Skeletal muscle satellite cell (primary cell): ENCODE data around the gene FRMPD2. TPM values are rescaled to one million over a fixed set of nuclear protein-coding genes. Genes with fewer than 3 reads are reported as not detected.

Experiments used
- H3K27me3 ChIP-seq: 2 replicates; pipeline ENCODE4 v1.7.0; 2013; ENCODE audit warnings: low read length; ENCODE audit not compliant: control insufficient read depth, insufficient read depth
- H3K36me3 ChIP-seq: 2 replicates; pipeline ENCODE4 v1.7.0; 2013; ENCODE audit warnings: mild to moderate bottlenecking, control low read depth, low read length; ENCODE audit not compliant: insufficient read depth
- H3K4me1 ChIP-seq: 2 replicates; pipeline ENCODE4 v1.7.0; 2013; ENCODE audit warnings: low read length; ENCODE audit not compliant: control insufficient read depth, insufficient read depth
- H3K4me2 ChIP-seq: 2 replicates; pipeline ENCODE4 v1.7.0; 2013; ENCODE audit warnings: mild to moderate bottlenecking, low read length
- H3K4me3 ChIP-seq: 2 replicates; pipeline ENCODE4 v1.7.0; 2013; ENCODE audit warnings: low read length
- H3K9ac ChIP-seq: 2 replicates; pipeline ENCODE4 v1.7.0; 2013; ENCODE audit warnings: mild to moderate bottlenecking, low read depth, low read length, moderate library complexity
- H3K9me3 ChIP-seq: replicated peaks from 2 replicates; pipeline ENCODE4 v1.7.0; 2013; ENCODE audit warnings: mild to moderate bottlenecking, control low read depth, low read length
- total RNA-seq: library from RNA; depleted of rRNA; stranded (reverse); fragments of >200 nt; gene quantifications from 2 replicates; pipeline ENCODE4 v1.2.3, GENCODE V29; 2012; rRNA removed

Gene FRMPD2, protein sequence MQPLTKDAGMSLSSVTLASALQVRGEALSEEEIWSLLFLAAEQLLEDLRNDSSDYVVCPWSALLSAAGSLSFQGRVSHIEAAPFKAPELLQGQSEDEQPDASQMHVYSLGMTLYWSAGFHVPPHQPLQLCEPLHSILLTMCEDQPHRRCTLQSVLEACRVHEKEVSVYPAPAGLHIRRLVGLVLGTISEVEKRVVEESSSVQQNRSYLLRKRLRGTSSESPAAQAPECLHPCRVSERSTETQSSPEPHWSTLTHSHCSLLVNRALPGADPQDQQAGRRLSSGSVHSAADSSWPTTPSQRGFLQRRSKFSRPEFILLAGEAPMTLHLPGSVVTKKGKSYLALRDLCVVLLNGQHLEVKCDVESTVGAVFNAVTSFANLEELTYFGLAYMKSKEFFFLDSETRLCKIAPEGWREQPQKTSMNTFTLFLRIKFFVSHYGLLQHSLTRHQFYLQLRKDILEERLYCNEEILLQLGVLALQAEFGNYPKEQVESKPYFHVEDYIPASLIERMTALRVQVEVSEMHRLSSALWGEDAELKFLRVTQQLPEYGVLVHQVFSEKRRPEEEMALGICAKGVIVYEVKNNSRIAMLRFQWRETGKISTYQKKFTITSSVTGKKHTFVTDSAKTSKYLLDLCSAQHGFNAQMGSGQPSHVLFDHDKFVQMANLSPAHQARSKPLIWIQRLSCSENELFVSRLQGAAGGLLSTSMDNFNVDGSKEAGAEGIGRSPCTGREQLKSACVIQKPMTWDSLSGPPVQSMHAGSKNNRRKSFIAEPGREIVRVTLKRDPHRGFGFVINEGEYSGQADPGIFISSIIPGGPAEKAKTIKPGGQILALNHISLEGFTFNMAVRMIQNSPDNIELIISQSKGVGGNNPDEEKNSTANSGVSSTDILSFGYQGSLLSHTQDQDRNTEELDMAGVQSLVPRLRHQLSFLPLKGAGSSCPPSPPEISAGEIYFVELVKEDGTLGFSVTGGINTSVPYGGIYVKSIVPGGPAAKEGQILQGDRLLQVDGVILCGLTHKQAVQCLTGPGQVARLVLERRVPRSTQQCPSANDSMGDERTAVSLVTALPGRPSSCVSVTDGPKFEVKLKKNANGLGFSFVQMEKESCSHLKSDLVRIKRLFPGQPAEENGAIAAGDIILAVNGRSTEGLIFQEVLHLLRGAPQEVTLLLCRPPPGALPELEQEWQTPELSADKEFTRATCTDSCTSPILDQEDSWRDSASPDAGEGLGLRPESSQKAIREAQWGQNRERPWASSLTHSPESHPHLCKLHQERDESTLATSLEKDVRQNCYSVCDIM (N-terminal part only)
- total RNA-seq = not detected in 2 replicates

DNA sequence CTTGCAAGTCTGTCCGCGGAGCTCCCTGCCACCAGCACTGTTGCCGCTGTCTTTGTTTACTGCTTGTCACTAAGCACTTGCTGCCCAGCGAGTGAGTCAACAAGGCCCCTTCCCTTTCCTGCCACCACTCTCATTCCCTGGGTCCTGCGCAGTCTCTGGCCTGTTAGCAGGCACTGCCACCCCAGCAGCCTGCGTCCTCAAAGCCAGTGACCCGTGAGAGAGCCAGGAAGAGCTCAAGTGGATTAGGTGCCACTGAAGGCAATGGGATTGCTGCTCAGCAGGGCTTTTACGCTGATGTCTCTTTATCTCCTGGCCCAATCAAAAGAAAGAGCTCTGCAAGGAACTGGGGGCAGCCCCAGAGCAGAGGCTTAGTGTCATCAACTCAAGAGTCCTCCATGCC, at the start of gene FRMPD2:
Gene FRMPD2, minus strand, starts transcription at position 61 of the 400 bp plus-strand sequence. CDS start 129 bp downstream, outside the sequence.
- peaks cover 52% of the 10 kb centered on the region for H3K27me3 ChIP-seq
- H3K4me2 ChIP-seq = no peak within 1 kb of the TSS
- H3K4me3 ChIP-seq = no peak within 1 kb of the TSS
- H3K4me1 ChIP-seq = no peaks in the 10 kb centered on the region
- H3K9me3 ChIP-seq = no peaks in the 10 kb centered on the region
- no peak within 1 kb of the TSS for H3K9ac ChIP-seq
- no peaks in the 10 kb centered on the region for H3K36me3 ChIP-seq

DNA sequence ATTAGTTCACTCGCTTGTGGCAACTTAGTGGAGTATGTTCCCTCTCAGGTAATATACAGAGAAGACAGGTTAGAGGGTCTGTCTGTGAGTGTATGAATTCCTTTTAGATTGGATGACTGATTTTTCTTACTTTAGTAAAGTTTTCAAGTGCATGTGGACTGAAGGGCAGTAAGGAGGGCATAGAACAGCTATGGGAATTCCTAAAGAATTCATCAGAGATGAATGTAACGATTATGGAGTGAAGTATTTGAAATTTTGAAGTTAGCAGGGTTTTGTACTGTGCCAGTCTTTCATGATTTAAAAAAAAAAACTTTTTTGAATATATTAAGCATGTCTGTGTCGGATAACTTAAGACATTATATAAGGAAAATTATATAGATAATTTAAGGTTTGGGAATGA, 47.5 kb upstream of the FRMPD2 start:
- Histone ChIP-seq H3K27me3 (no peaks in the 10 kb centered on the region), H3K4me1 (no peaks in the 10 kb centered on the region), H3K9ac (no peak overlapping the region), H3K9me3 (no peaks in the 10 kb centered on the region), H3K36me3 (no peaks in the 10 kb centered on the region), H3K4me2 (no peak overlapping the region), H3K4me3 (no peak overlapping the region)

DNA sequence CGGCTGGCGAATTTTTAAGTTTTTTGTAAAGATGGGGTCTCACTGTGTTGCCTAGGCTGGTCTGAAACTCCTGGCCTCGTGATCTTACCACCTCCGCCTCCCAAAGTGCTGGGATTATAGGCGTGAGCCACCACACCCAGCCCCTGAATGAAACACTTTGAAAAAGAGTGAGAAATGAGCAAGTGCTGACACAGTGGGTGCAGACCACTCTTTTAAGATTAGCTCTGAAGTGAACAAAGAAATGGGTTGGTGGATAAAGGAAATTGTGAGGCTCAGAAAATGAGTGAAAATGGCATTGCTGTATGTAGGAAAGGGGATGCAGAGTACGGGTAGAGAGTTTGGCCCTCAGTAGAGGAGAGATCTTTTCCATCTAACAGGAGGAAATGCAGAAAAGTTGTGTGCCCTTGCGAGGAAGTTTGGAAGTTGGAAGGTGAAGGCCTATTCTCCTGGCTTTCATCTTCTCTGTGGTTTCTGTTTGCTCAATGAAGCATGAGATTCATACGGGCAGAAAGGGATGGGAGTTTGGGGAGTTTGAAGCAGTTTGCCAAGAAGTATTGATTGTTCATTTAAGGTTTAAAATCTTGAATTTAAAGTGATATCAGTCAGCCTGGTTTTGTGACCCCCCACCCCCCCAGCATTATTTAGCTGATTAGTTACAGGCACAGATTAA, 43.0 kb upstream of the FRMPD2 start:
- Histone ChIP-seq H3K36me3 (no peaks in the 10 kb centered on the region), H3K9me3 (no peaks in the 10 kb centered on the region), H3K4me2 (no peak overlapping the region), H3K4me1 (no peaks in the 10 kb centered on the region), H3K9ac (no peak overlapping the region), H3K4me3 (no peak overlapping the region), H3K27me3 (no peaks in the 10 kb centered on the region)

DNA sequence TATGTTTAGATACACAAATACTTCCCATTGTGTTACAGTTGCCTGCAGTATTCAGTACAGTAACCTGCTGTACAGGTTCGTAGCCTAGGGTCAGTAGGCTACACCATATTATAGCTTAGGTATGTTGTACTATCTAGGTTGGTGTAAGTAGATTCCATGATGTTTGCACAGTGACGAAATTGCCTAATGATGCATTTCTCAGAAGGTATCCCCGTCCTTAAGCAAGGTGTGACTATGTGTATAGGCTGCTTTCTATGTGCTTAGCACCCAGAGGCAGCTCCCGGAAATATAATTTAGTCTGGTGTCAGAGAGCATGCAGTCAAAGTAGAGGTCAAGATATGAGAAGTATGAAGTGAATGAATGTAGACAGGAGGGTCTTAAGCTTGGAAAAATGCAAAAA, 41.7 kb upstream of the FRMPD2 start:
- no peaks in the 10 kb centered on the region for H3K27me3 ChIP-seq
- H3K4me3 ChIP-seq = no peak overlapping the region
- H3K4me1 ChIP-seq = no peaks in the 10 kb centered on the region
- H3K9ac ChIP-seq = no peak overlapping the region
- H3K9me3 ChIP-seq = no peaks in the 10 kb centered on the region
- H3K36me3 ChIP-seq = no peaks in the 10 kb centered on the region
- H3K4me2 ChIP-seq = no peak overlapping the region

DNA sequence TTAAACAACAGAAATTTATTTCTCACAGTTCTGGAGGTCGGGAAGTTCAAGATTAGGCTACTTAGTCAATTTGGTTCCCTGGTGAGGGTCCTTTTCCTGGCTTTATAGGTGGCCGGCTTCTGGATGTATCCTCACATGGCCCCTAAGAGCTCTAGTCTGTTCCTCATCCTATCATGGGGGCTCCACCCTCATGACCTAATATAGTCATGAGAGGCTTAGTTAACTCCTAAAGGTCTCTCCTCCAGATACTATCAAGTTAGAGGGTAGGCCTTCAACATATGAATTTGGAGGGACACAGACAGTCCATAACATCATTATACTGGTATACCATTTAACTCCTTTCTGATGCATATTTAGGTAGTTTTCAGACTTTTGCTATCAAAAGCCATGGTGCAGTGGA, 39.6 kb upstream of the FRMPD2 start:
- no peaks in the 10 kb centered on the region for H3K36me3 ChIP-seq
- H3K9ac ChIP-seq = no peak overlapping the region

DNA sequence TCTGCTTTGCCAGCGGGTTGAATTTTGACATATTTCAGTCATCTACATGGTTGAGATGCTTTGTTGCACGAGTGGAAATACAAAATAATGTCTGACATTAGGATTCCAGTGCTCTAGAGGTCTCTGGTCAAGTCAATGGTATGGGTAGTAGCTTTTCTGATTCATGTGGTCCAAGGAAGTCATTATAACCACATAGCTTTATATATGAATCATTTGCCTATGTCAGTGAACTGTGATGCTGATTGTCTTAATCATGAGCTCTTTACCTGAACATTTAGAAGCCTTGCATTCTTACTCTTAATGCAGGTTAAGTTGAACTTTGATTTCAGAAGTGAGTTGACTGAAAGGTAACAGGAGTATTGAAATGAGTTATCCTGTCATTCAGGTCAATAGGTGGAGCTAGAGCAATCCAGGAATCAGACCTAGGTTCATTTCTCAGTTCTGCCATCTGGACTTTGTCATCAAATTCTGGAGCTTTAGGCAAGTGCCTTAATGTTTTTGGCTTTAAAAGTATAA, 35.3 kb upstream of the FRMPD2 start:
- H3K4me2 ChIP-seq = peak overlapping the region; percentile 45
- H3K27me3 ChIP-seq = no peaks in the 10 kb centered on the region
- no peak overlapping the region for H3K9ac ChIP-seq
- peaks cover 26% of the 10 kb centered on the region for H3K4me1 ChIP-seq
- no peak overlapping the region for H3K4me3 ChIP-seq
- H3K9me3 ChIP-seq = no peaks in the 10 kb centered on the region
- no peaks in the 10 kb centered on the region for H3K36me3 ChIP-seq

More for the DNA sequence above, 39.6 kb upstream of the FRMPD2 start:
- H3K4me2 ChIP-seq = no peak overlapping the region
- no peaks in the 10 kb centered on the region for H3K27me3 ChIP-seq
- peaks cover 11% of the 10 kb centered on the region for H3K4me1 ChIP-seq
- H3K9me3 ChIP-seq = no peaks in the 10 kb centered on the region
- no peak overlapping the region for H3K4me3 ChIP-seq

DNA sequence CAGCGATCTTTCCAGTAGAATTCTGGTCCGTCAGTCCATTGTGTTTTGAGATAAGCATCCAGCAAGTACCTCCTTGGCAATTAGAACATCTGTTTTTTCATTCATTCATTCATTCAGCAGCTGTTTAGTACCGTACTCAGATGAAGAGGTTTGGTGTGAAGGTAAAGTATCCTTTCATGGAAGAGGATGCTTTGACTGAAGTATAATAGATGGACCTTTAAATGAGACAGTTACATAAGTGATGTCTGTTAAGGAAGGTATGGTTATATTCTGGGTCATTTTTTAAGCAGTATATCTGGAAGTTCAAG, 33.2 kb upstream of the FRMPD2 start:
- Histone ChIP-seq H3K36me3 (no peaks in the 10 kb centered on the region), H3K9me3 (no peaks in the 10 kb centered on the region), H3K9ac (peak overlapping the region; percentile 90), H3K4me1 (peaks cover 26% of the 10 kb centered on the region), H3K4me3 (peak overlapping the region; percentile 89), H3K4me2 (peak overlapping the region; percentile 88), H3K27me3 (peaks cover 19% of the 10 kb centered on the region)

DNA sequence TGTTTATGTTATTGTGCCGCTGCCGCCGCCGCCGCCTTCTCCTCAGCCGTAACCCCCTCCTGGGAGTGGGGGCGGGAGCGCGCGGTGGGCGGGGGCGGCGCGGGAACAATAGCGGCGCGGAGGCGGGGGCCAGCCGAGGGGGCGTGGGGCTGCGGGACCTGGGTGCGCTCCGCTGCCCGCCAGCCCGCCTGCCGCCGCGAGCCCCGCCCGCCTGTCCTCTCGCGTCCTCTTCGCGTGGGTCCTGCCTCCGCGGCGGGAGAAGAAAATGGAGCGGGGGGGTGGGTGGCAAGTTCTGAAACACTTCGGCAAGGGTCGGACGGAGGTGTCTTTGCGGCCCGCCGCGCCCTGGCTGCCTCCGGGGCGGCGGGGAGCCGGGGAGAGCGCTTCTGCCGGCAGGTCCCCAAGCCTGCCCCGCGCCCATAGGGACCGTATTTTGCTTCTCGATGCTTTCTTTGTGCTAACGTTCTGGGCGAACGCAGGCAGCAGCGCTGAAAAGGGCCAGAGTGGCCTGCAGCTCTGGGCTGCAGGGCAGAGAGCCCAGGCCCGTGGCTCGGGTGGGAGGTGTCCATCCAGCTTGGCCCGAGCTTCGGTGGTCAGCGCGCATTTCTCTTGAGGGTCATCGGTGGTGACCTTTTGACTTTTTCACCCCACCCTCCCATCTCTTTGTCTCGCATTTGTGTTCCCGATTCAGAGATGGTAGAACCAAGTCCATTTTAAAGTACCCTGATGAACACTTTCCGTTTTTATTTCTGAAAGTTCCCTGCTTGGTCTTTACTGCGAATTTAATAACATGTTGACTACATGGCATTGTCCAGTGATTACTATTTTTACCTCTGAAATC, 32.6 kb upstream of the FRMPD2 start:
- peaks cover 26% of the 10 kb centered on the region for H3K4me1 ChIP-seq
- peak overlapping the region; percentile 88 for H3K4me2 ChIP-seq
- peak overlapping the region; percentile 89 for H3K4me3 ChIP-seq
- H3K9me3 ChIP-seq = no peaks in the 10 kb centered on the region
- H3K36me3 ChIP-seq = no peaks in the 10 kb centered on the region
- peak overlapping the region; percentile 90 for H3K9ac ChIP-seq
- H3K27me3 ChIP-seq = peaks cover 20% of the 10 kb centered on the region

DNA sequence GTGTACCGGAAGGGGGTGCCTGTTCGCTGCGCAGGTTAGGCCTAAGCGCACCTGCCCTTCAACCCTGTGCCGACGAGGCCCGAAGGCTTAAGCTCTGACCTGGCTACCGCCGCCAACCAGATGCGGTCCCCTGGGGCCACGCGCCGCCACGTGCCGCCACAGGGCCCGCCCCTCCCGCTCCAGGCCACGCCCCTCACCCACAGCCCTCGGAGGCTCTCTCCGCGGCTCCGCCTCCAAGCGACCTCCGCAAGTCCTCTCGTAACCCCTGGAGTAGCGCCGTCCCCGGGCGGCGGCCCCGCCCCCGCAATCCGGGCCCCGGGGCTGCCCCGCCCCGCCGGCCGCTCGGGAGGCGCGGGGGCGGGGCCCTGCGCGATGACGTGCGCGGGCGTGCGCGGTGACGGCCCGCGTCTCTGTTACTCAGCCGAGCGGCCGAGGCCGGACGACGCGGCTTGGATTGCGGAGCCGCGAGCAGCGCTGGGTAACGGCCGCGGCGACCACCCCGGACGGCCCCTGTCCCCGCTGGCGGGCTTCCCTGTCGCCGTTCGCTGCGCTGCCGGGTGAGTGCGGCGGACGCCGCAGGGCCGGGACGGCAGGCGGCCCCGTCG, 31.9 kb upstream of the FRMPD2 start, which contains the start of gene MAPK8:
Gene MAPK8, plus strand, starts transcription at position 413 of the 605 bp plus-strand sequence. CDS start 94,984 bp downstream, outside the sequence.
- no peaks in the 10 kb centered on the region for H3K36me3 ChIP-seq
- peak within 1 kb of the TSS; percentile 90 for H3K9ac ChIP-seq
- peaks cover 26% of the 10 kb centered on the region for H3K27me3 ChIP-seq
- peak within 1 kb of the TSS; percentile 89 for H3K4me3 ChIP-seq
- no peaks in the 10 kb centered on the region for H3K9me3 ChIP-seq
- H3K4me1 ChIP-seq = peaks cover 26% of the 10 kb centered on the region
- H3K4me2 ChIP-seq = peak within 1 kb of the TSS; percentile 88

DNA sequence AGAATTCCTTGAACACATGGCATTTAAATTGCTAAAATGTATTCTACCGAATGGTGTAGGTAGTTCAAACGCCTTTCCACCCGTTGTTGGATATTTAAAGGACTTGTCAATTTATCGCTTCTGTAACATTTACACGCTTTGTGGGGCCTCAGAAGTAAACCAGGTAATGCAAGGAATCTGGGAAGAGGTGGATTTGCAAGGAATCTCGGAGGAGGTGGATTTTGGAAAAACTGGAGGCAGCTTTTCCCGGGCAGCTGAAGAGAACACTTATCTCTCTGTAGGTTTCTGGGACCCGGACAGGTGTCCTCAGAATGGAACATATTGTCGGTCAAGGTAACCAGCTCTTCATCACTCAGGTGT, 31.4 kb upstream of the FRMPD2 start:
- H3K9ac ChIP-seq = peak overlapping the region; percentile 90
- H3K9me3 ChIP-seq = no peaks in the 10 kb centered on the region
- H3K27me3 ChIP-seq = peaks cover 27% of the 10 kb centered on the region
- no peaks in the 10 kb centered on the region for H3K36me3 ChIP-seq
- H3K4me2 ChIP-seq = peak overlapping the region; percentile 84
- peak overlapping the region; percentile 89 for H3K4me3 ChIP-seq
- peaks cover 26% of the 10 kb centered on the region for H3K4me1 ChIP-seq
